Measurements from ENCODE around the gene NABP2. TPM values are rescaled to one million over a fixed set of nuclear protein-coding genes. Genes with fewer than 3 reads are reported as not detected.

NABP2 gene
- total RNA-seq, 1 donor: 26.8 TPM

GRCh38 chr12:56236091-56236490 is 11.9 kb downstream of the NABP2 start:
- no peaks in the 10 kb centered on the region for H3K27me3 ChIP-seq (ENCODE audit: insufficient read depth, low read length)
- H3K4me3 ChIP-seq (ENCODE audit: insufficient read depth, low read length): no peak overlapping the region
- no peak overlapping the region for H3K27ac ChIP-seq (ENCODE audit: low read depth, low read length)
- no peaks in the 10 kb centered on the region for H3K79me2 ChIP-seq (ENCODE audit: insufficient read depth, low read length)
- TF ChIP-seq CTCF (IDR thresholded peaks at IDR 0.05; ENCODE audit: extremely low read depth, low read depth, low read length): no peak
- no peaks in the 10 kb centered on the region for H3K9me3 ChIP-seq (ENCODE audit: low read depth, low read length)
- peaks cover 24% of the 10 kb centered on the region for H3K36me3 ChIP-seq (ENCODE audit: insufficient read depth, low read length)
- peak; percentile 53 for DNase-seq (ENCODE audit: insufficient read length, low spot score, missing footprints)
- peaks cover 14% of the 10 kb centered on the region for H4K20me1 ChIP-seq (ENCODE audit: insufficient read depth, low read length)
- H2AFZ ChIP-seq (ENCODE audit: low read length): no peak overlapping the region
- no peak overlapping the region for H3K4me2 ChIP-seq (ENCODE audit: insufficient read depth, low read length)
- H3K4me1 ChIP-seq (ENCODE audit: insufficient read depth, low read length): no peaks in the 10 kb centered on the region

GRCh38 chr12:56236985-56237384 is 12.8 kb downstream of the NABP2 start:
- H2AFZ ChIP-seq (ENCODE audit: low read length): no peak overlapping the region
- TF ChIP-seq CTCF (IDR thresholded peaks at IDR 0.05; ENCODE audit: extremely low read depth, low read depth, low read length): no peak

GRCh38 chr12:56237552-56237951 is 13.4 kb downstream of the NABP2 start:
- no peak overlapping the region for H2AFZ ChIP-seq (ENCODE audit: low read length)
- peak; percentile 66 for DNase-seq (ENCODE audit: insufficient read length, low spot score, missing footprints)
- H3K27ac ChIP-seq (ENCODE audit: low read depth, low read length): no peak overlapping the region
- peaks cover 27% of the 10 kb centered on the region for H4K20me1 ChIP-seq (ENCODE audit: insufficient read depth, low read length)
- H3K4me3 ChIP-seq (ENCODE audit: insufficient read depth, low read length): no peak overlapping the region
- no peak for TF ChIP-seq CTCF (IDR thresholded peaks at IDR 0.05; ENCODE audit: extremely low read depth, low read depth, low read length)
- no peaks in the 10 kb centered on the region for H3K9me3 ChIP-seq (ENCODE audit: low read depth, low read length)
- H3K27me3 ChIP-seq (ENCODE audit: insufficient read depth, low read length): no peaks in the 10 kb centered on the region
- no peaks in the 10 kb centered on the region for H3K4me1 ChIP-seq (ENCODE audit: insufficient read depth, low read length)
- no peaks in the 10 kb centered on the region for H3K79me2 ChIP-seq (ENCODE audit: insufficient read depth, low read length)
- no peak overlapping the region for H3K4me2 ChIP-seq (ENCODE audit: insufficient read depth, low read length)
- peaks cover 38% of the 10 kb centered on the region for H3K36me3 ChIP-seq (ENCODE audit: insufficient read depth, low read length)

More at GRCh38 chr12:56236985-56237384, 12.8 kb downstream of the NABP2 start:
- peaks cover 33% of the 10 kb centered on the region for H3K36me3 ChIP-seq (ENCODE audit: insufficient read depth, low read length)
- H3K27me3 ChIP-seq (ENCODE audit: insufficient read depth, low read length): no peaks in the 10 kb centered on the region
- no peaks in the 10 kb centered on the region for H3K79me2 ChIP-seq (ENCODE audit: insufficient read depth, low read length)
- H3K4me3 ChIP-seq (ENCODE audit: insufficient read depth, low read length): no peak overlapping the region
- no peak overlapping the region for H3K27ac ChIP-seq (ENCODE audit: low read depth, low read length)
- no peaks in the 10 kb centered on the region for H3K4me1 ChIP-seq (ENCODE audit: insufficient read depth, low read length)
- H3K9me3 ChIP-seq (ENCODE audit: low read depth, low read length): no peaks in the 10 kb centered on the region
- no peak overlapping the region for H3K4me2 ChIP-seq (ENCODE audit: insufficient read depth, low read length)
- peaks cover 23% of the 10 kb centered on the region for H4K20me1 ChIP-seq (ENCODE audit: insufficient read depth, low read length)
- peak; percentile 86 for DNase-seq (ENCODE audit: insufficient read length, low spot score, missing footprints)

GRCh38 chr12:56241424-56242303 is 17.5 kb downstream of the NABP2 start:
- Histone ChIP-seq H3K4me2 (ENCODE audit: insufficient read depth, low read length) (no peak overlapping the region), H3K4me3 (ENCODE audit: insufficient read depth, low read length) (no peak overlapping the region), H3K27ac (ENCODE audit: low read depth, low read length) (no peak overlapping the region), H3K4me1 (ENCODE audit: insufficient read depth, low read length) (peaks cover 7% of the 10 kb centered on the region), H3K27me3 (ENCODE audit: insufficient read depth, low read length) (no peaks in the 10 kb centered on the region), H4K20me1 (ENCODE audit: insufficient read depth, low read length) (peaks cover 52% of the 10 kb centered on the region), H3K79me2 (ENCODE audit: insufficient read depth, low read length) (no peaks in the 10 kb centered on the region), H3K9me3 (ENCODE audit: low read depth, low read length) (no peaks in the 10 kb centered on the region), H2AFZ (ENCODE audit: low read length) (no peak overlapping the region), H3K36me3 (ENCODE audit: insufficient read depth, low read length) (peaks cover 76% of the 10 kb centered on the region)
- no peak for TF ChIP-seq CTCF (IDR thresholded peaks at IDR 0.05; ENCODE audit: extremely low read depth, low read depth, low read length)
- DNase-seq (ENCODE audit: insufficient read length, low spot score, missing footprints): peak; percentile 78
